HTERT RPE-1 (cell line): ENCODE results near the gene SMIM44.
"Not testable (repeated sequence)": the region's sequence is repeated elsewhere in the genome, so short reads cannot be mapped to it uniquely, and the experiment has no call there.

ENCODE experiments used
- in situ Hi-C: fragments of 300-500 bp; cut with MboI; formaldehyde crosslinking; loops from 4 replicates; pipeline ENCODE4 v1.14.3; 2020; ENCODE audit warnings: low sequenced_read_pairs

SMIM44 gene

DNA sequence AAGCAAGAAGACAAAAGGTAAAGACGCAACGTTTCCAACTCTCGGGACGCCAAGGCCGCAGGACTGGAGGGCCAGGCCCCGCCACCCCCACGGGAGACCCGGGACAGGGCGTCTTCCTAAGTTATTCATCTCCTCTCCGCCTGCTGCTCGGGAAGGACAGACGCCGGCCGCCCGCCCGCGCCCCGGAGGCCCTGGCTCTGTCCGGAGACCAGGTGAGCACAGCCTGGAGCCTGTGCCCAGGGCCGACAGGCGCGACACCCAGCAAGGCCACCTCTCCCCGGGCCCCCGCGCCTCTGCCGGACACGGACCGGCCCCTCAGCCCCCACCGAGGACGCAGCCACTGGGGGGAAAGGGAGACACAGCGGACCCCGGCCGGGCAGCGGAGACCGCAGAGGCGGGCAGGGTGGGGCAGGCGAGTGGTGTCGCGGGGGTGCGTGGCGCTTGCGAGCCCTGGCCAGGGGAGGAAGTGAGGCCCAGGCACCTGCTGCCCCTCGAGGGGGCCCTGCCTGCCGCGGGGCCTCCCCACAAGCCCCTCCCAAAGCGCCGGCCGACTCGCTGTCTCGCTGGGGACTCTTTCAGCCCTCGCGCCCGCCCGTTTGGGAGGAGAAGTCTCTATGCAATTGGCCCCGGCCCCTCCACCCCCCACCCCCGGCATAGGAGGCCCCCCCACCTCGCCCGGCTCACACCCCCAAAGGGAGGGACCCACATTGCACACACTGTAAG lies 20.1 kb downstream of the SMIM44 start:
- in situ Hi-C loops, result no loop called here

DNA sequence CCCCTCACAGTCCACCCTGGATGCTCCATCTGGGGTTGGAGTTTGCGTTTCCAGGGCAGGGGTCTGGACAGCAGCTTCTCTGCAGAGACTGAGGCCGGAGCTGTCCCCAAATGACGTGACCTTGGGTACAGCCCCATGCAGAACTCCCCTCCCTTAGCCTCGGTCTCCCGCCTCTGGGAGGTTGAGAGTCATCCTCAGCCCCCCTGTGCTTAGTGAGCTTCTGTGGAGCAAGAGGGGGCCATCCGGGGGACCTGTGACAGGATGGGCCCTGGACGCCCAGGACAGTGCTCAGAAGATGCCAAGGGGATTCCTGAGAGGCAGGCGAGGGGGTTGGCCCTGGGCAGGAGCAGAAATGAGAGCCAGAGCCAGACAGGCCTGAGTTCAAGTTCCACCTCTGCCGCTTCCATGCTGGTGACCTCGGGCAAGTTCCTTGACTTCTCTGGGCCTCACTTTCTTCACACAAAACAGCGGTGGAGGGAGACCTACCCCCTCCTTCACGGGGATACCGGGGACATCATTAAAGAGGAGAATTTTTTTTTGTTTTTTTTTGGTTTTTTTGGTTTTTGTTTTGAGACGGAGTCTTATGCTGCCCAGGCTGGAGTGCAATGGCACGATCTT lies 23.2 kb downstream of the SMIM44 start:
- in situ Hi-C loops, result no loop called here

GRCh38 chr19:3459089-3459881 lies 24.0 kb downstream of the SMIM44 start:
- in situ Hi-C loops, result no loop called here

- in situ Hi-C loops, result no loop called here
Measured at GRCh38 chr19:3458229-3459088, 24.8 kb downstream of the SMIM44 start.

- in situ Hi-C loops, result no loop called here
Measured at GRCh38 chr19:3457528-3458228, 25.6 kb downstream of the SMIM44 start.

- in situ Hi-C loops, result no loop called here
Measured at GRCh38 chr19:3456925-3457527, 26.2 kb downstream of the SMIM44 start.

DNA sequence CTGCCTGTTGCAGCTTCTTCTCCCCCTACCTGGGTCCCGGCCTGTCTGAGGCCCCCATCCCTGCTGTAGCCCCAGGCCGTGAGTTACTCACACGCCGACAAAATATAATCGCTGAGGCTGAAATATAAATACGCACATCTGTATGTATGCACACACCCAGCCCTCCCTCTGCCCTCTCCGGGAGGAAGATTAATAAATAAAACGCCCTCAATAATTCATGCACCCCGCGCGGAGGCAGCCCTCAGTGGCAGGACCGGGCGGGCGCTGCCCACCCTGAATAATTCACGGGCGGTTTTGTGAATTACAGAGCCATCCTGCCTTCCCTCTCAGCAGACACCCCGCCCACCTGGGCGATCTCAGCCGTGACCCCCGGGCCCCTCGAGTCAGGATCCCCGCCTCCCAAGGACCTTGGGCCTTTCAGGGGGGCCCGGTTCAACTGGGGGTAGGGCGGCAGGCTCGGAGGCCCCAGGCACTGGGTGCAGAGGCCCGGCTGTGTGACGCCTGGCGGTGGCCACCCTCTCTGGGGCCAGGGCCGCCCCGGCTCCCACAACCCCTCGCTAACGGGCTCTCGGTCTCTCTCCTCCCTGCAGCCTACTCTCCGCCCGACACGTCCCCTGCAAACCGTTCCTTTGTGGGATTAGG lies 27.2 kb downstream of the SMIM44 start:
- in situ Hi-C loops, result no loop called here

- in situ Hi-C loops, result no loop called here
Measured at GRCh38 chr19:3455393-3455955, 27.8 kb downstream of the SMIM44 start.

GRCh38 chr19:3454656-3455392 lies 28.4 kb downstream of the SMIM44 start:
- in situ Hi-C loops, result no loop called here

- in situ Hi-C loops, result no loop called here
Measured at GRCh38 chr19:3453840-3454239, 29.4 kb downstream of the SMIM44 start.

DNA sequence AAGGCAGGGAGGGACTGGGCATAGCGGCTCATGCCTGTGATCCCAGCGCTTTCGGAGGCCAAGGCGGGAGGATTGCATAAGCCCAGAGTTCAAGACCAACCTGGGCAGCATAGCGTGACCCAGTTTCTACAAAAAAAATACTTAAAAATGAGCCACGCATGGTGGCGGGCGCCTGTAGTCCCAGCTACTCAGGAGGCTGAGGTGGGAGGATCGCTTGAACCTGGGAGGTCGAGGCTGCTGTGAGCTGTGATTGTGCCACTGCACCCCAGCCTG lies 30.4 kb downstream of the SMIM44 start:
- in situ Hi-C loops, result not testable (repeated sequence)

DNA sequence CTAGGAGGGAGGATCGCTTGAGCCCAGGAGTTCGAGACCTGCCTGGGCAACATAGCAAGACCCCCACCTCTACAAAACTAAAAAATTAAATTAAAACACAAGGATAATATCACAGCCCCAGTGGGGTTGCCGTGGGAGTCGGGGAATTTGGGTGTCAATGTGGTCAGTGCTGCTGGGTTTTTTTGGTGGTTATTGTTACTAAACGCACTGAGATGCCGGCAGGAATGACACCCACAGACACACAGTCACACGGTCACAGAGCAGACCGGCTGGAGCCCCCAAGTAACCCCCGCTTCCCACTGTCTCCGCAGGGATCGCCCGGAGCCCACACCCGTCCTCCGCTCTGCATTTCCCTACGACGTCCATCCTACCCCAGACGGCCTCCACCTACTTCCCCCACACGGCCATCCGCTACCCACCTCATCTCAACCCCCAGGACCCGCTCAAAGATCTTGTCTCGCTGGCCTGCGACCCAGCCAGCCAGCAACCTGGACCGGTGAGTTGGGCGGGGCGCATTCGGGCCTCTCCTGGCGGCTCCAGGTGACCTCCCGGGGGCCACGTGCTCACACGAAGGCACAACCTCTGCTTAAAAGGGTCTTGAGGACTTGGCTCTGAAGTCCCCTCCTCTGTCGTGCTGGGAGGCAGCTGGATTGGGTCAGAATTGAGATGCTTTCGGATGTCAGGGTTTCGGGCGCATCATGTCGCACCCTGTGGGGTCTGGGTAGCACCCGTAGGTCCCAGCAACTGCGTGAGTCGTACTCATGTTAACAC lies 30.9 kb downstream of the SMIM44 start:
- in situ Hi-C loops, result no loop called here

DNA sequence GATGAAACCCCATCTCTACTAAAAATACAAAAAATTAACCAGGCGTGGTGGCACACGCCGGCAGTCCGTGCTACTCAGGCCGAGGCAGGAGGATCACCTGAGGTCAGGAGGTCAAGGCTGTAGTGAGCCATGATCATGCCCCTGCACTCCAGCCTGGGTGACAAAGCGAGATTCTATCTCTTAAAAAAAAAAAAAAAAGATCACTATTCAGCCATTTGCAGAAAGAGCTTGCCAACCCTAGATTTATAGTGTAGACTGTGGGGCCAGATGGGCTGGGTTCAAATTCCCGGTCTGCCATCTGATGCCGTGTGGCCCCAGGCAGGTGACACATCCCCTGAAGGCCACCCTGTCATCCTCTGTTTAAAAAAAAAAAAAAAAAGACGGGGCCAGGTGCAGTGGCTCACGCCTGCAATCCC lies 31.8 kb downstream of the SMIM44 start:
- in situ Hi-C loops, result no loop called here

DNA sequence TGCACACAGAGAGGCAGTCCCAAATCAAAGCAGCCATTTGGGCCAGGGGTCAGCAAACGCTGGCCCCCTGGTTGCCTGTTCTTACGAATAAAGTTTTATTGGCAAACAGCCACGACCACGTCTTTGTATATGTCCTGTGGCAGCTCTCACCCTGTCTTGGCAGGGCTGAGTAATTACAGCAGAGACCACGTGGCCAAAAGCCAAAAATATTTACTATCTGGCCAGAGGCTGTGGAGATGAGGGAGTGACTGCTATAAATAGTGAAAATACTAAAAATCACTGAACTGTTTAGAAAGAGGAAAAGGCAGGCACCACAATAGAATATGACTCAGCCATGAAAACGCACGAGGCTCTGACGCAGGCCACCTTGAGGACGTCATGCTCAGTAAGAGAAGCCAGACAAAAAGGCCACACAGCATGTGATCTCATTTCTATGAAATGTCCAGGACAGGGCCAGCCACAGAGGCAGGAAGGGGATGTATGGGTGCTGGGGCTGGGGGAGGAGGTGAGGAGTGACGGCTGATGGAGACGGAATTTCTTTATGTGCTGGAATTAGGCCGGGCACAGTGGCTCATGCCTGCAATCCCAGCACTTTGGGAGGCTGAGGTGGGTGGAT lies 32.3 kb downstream of the SMIM44 start:
- in situ Hi-C loops, result no loop called here

- in situ Hi-C loops, result no loop called here
Measured at GRCh38 chr19:3448616-3449334, 34.5 kb downstream of the SMIM44 start.

- in situ Hi-C loops, result not testable (repeated sequence)
Measured at GRCh38 chr19:3446657-3447056, 36.6 kb downstream of the SMIM44 start.

DNA sequence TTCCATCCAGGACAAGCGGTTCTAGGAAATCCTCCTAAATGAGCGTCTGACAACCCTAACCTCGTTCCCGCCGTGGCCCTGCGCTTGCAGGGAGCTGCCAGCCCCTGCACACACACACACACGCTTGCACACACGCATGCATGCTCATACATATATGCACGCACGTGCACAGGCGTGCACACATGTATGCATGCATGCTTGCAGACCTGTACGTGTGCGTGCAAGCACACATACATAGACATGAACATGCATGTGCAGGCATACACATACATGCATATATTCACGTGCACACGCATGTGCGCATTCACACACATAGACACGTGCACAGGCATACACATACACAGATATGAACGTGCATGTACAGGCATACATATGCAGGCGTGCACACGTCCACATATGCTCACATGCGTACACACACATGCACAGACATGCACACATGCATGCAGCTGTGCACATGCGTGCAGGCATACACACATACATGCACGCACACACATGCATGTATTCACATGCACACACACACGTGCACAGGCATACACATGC lies 38.5 kb downstream of the SMIM44 start:
- in situ Hi-C loops, result no loop called here
